Tongue (tissue), 2 donors: ENCODE data around the gene LCTL. TPM values are rescaled to one million over a fixed set of nuclear protein-coding genes. Genes with fewer than 3 reads are reported as not detected.
"Not testable (repeated sequence)": the region's sequence is repeated elsewhere in the genome, so short reads cannot be mapped to it uniquely, and the experiment has no call there.

Source experiments
- DNase-seq: peaks from one replicate; pipeline ENCODE4 v3.0.0-alpha.2; 2015
- total RNA-seq: library from RNA; depleted of rRNA; stranded (reverse); fragments of >200 nt; gene quantifications from one replicate; pipeline ENCODE4 v1.2.3, GENCODE V29; 2014

LCTL gene
- total RNA-seq, 1 donor from 2014 or later: not detected

GRCh38 chr15:66591322-66591862, 25.6 kb upstream of the LCTL start:
- DNase-seq: no peak

- DNase-seq: no peak
These were observed 24.6 kb upstream of the LCTL start for GRCh38 chr15:66590435-66590834.

GRCh38 chr15:66589429-66589828, 23.6 kb upstream of the LCTL start:
- DNase-seq: not testable (repeated sequence)

GRCh38 chr15:66588971-66589370, 23.2 kb upstream of the LCTL start:
- DNase-seq: no peak

GRCh38 chr15:66588537-66588936, 22.7 kb upstream of the LCTL start:
- DNase-seq: no peak

GRCh38 chr15:66587749-66588148, 22.0 kb upstream of the LCTL start:
- no peak for DNase-seq

GRCh38 chr15:66587020-66587419, 21.2 kb upstream of the LCTL start:
- no peak for DNase-seq

- no peak for DNase-seq
These were observed 20.6 kb upstream of the LCTL start for GRCh38 chr15:66586155-66586976.

GRCh38 chr15:66581972-66582537, 16.3 kb upstream of the LCTL start:
- DNase-seq: no peak

- DNase-seq: no peak
These were observed 14.8 kb upstream of the LCTL start for GRCh38 chr15:66580643-66581042.

GRCh38 chr15:66578286-66578875, 12.6 kb upstream of the LCTL start:
- DNase-seq: no peak

GRCh38 chr15:66574596-66574950, 8.8 kb upstream of the LCTL start:
- DNase-seq: no peak

GRCh38 chr15:66573719-66574595, 8.2 kb upstream of the LCTL start:
- peak; percentile 89 for DNase-seq

- no peak for DNase-seq
These were observed 7.5 kb upstream of the LCTL start for GRCh38 chr15:66573348-66573718.

- DNase-seq: no peak
These were observed 6.3 kb upstream of the LCTL start for GRCh38 chr15:66572146-66572545.

- DNase-seq: no peak
These were observed 5.2 kb upstream of the LCTL start for GRCh38 chr15:66570842-66571478.

- DNase-seq: no peak
These were observed 4.5 kb upstream of the LCTL start for GRCh38 chr15:66570327-66570726.

GRCh38 chr15:66569461-66570137, 3.8 kb upstream of the LCTL start:
- DNase-seq: no peak

GRCh38 chr15:66567897-66568296, 2.1 kb upstream of the LCTL start:
- DNase-seq: no peak

- peak; percentile 81 for DNase-seq
These were observed 1.2 kb upstream of the LCTL start for GRCh38 chr15:66566963-66567531.

- no peak for DNase-seq
These were observed 607 bp downstream of the LCTL start for GRCh38 chr15:66565141-66565641.
